Measurements from ENCODE around the gene SOX15.

DNA sequence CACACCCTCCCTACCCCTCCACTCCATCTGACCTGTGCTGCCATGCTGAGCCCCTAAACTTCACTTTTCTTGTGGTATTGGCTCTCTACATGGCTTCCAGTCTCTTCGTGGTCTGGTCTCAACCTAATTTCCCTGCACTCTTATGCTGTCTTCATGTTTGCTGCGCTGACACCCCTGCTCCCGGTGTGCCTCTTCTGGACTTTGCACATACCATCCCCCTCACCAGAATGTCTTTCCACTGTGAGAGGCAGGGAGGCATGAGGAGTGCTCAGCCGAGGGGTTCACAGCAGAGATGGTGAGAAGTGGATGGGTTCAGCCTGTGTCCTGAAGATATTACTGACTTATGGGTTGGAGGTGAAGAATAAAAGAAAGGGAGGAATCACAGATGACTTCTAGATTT lies 38.5 kb downstream of the SOX15 start:
- TF ChIP-seq POLR2AphosphoS5 (IDR thresholded peaks at IDR 0.05), result no peak
- TF ChIP-seq POLR2A (IDR thresholded peaks at IDR 0.05), result no peak
- TF ChIP-seq EP300 (IDR thresholded peaks at IDR 0.05), result no peak

Measured in suprapubic skin (tissue), 4 donors.